ENCODE data around the gene CAMKV.

CAMKV gene

GRCh38 chr3:49856181-49857005, 13.3 kb downstream of the CAMKV start, which contains the start of gene TRAIP:
Gene TRAIP (minus strand): TSS chr3:49856564. CDS start chr3:49856453, 111 bp downstream.
- H3K9me3 ChIP-seq (ENCODE audit: severe bottlenecking) = no peaks in the 10 kb centered on the region
- H3K27me3 ChIP-seq (ENCODE audit: insufficient read depth, low read depth, severe bottlenecking) = no peaks in the 10 kb centered on the region
- peak within 1 kb of the TSS; percentile 66 for H3K27ac ChIP-seq
- peak; percentile 94 for DNase-seq
- peaks cover 11% of the 10 kb centered on the region for H3K36me3 ChIP-seq
- H3K4me3 ChIP-seq (ENCODE audit: low read depth, low read length) = peak within 1 kb of the TSS; percentile 98
- TF ChIP-seq, protein P1, sequence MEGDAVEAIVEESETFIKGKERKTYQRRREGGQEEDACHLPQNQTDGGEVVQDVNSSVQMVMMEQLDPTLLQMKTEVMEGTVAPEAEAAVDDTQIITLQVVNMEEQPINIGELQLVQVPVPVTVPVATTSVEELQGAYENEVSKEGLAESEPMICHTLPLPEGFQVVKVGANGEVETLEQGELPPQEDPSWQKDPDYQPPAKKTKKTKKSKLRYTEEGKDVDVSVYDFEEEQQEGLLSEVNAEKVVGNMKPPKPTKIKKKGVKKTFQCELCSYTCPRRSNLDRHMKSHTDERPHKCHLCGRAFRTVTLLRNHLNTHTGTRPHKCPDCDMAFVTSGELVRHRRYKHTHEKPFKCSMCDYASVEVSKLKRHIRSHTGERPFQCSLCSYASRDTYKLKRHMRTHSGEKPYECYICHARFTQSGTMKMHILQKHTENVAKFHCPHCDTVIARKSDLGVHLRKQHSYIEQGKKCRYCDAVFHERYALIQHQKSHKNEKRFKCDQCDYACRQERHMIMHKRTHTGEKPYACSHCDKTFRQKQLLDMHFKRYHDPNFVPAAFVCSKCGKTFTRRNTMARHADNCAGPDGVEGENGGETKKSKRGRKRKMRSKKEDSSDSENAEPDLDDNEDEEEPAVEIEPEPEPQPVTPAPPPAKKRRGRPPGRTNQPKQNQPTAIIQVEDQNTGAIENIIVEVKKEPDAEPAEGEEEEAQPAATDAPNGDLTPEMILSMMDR (IDR thresholded peaks at IDR 0.05; ENCODE audit: low read depth, low read length) = peak; percentile 12; the same call in 1 of the 2 replicates

DNA sequence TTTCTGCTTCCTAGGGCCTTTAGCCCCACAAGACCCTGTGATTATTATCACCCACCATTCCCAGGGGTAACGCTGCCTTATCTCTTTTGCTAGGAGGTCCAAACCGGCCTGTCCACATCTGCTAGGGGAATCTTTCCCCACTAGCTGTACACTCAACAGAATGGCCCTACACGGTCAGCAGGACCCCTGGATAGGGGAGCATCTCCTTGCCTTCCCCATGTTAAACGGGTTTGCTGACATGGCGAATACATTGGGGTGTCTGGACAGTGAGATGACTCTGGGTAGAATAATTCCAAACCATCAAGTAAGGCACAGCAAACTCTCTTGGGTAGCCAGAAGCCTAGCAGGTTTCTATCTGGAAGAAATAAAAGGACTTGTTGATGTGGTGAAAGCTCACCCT, 14.0 kb downstream of the CAMKV start:
- Histone ChIP-seq H3K27ac (peak overlapping the region; percentile 66), H3K4me3 (ENCODE audit: low read depth, low read length) (peak overlapping the region; percentile 98)
- DNase-seq = no peak

GRCh38 chr3:49845694-49846093, 24.0 kb downstream of the CAMKV start:
- TF ChIP-seq, protein P1 (IDR thresholded peaks at IDR 0.05; ENCODE audit: low read depth, low read length) = no peak
- H3K27ac ChIP-seq = no peak overlapping the region
- no peak overlapping the region for H3K4me3 ChIP-seq (ENCODE audit: low read depth, low read length)
- peaks cover 38% of the 10 kb centered on the region for H3K36me3 ChIP-seq
- DNase-seq = no peak
- H3K27me3 ChIP-seq (ENCODE audit: insufficient read depth, low read depth, severe bottlenecking) = no peaks in the 10 kb centered on the region
- H3K9me3 ChIP-seq (ENCODE audit: severe bottlenecking) = no peaks in the 10 kb centered on the region

More for the DNA sequence above, 14.0 kb downstream of the CAMKV start:
- TF ChIP-seq, protein P1 (IDR thresholded peaks at IDR 0.05; ENCODE audit: low read depth, low read length) = no peak
- Histone ChIP-seq H3K9me3 (ENCODE audit: severe bottlenecking) (no peaks in the 10 kb centered on the region), H3K36me3 (peaks cover 10% of the 10 kb centered on the region; the same call in 1 of the 2 replicates), H3K27me3 (ENCODE audit: insufficient read depth, low read depth, severe bottlenecking) (no peaks in the 10 kb centered on the region)

DNA sequence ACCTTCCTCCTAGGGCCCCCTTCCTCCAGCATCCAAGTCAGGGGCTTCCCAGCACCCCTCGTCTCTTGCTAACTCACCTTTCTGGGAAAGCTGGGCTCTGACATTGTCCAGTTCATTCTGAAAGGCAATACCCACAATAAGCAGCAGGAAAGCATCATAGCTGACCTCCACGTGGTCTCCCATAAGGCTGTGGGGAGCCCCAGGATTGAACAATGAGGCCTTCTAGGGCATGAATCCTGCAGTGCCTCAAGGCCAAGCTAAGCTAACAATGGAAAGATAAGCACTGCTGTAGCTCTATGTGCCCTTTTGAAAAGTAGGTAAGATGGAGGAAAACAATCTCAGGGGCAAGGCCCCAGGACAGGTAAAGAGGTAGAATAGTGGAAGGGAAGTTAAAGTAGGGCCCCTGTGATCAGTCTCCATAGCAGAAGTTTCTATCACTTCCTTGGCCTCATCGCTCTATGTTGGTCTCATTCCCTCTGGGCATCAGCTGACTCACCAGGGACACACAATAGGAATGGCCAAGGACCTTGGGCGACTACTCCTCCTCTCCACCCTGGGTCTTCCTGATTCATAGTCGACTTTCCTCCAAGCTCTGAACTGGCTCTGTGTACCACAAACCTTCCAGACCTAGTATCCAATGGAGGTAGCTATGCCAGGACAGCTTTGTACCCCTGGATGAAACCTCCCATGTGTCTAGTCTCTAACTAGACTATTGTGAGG, 25.1 kb downstream of the CAMKV start:
- H3K27ac ChIP-seq = no peak overlapping the region
- no peak overlapping the region for H3K4me3 ChIP-seq (ENCODE audit: low read depth, low read length)
- H3K9me3 ChIP-seq (ENCODE audit: severe bottlenecking) = no peaks in the 10 kb centered on the region
- H3K27me3 ChIP-seq (ENCODE audit: insufficient read depth, low read depth, severe bottlenecking) = no peaks in the 10 kb centered on the region
- DNase-seq = no peak
- peaks cover 39% of the 10 kb centered on the region for H3K36me3 ChIP-seq
- TF ChIP-seq, protein P1 (IDR thresholded peaks at IDR 0.05; ENCODE audit: low read depth, low read length) = no peak

DNA sequence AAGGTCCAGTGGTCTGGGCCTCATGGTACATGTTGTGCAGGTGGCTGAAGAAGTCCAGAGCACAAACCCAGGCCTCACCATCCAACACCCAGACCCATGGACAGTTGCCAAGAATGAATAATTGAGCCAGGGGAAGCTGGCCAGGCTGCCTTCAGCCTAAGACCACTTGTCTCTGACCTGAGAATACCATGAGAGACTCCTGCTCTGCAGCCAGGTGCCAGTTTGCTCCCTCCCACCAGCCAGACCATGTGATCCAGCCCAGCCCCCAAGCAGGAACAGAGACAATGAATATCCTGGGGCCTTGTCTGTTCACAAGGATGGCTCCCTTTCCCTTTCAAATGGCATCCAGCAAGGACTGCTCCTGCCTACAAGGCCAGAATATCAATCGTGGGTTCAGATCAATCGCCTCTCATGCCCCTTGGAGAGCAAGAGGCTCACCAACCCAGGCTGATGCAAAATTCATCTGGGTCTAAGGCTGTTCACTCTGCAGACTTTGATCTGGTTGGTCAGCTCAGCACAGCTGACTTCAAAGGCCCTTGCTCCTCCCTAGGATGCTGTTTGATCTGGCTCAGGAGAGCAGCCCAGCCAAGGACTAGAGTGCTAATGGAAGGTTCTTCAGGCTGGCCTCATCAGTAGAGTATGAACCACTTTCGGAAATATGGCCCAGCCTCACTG, 26.7 kb downstream of the CAMKV start:
- no peak for DNase-seq
- Histone ChIP-seq H3K4me3 (ENCODE audit: low read depth, low read length) (no peak overlapping the region), H3K27ac (no peak overlapping the region), H3K9me3 (ENCODE audit: severe bottlenecking) (no peaks in the 10 kb centered on the region), H3K27me3 (ENCODE audit: insufficient read depth, low read depth, severe bottlenecking) (no peaks in the 10 kb centered on the region), H3K36me3 (peaks cover 41% of the 10 kb centered on the region)
- TF ChIP-seq, protein P1 (IDR thresholded peaks at IDR 0.05; ENCODE audit: low read depth, low read length) = no peak
